ENCODE measurements around the gene CCDC85C. TPM values are rescaled to one million over a fixed set of nuclear protein-coding genes. Genes with fewer than 3 reads are reported as not detected.
A peak's percentile ranks its signal among the peaks of the same experiment; 100 is the strongest.

Gene CCDC85C
- total RNA-seq, 1 donor from 2014 or later, result 30.1 TPM

- peak; percentile 67 for DNase-seq (ENCODE audit: low spot score)
These were observed 1.4 kb upstream of the CCDC85C start for GRCh38 chr14:99605299-99605961.

DNA sequence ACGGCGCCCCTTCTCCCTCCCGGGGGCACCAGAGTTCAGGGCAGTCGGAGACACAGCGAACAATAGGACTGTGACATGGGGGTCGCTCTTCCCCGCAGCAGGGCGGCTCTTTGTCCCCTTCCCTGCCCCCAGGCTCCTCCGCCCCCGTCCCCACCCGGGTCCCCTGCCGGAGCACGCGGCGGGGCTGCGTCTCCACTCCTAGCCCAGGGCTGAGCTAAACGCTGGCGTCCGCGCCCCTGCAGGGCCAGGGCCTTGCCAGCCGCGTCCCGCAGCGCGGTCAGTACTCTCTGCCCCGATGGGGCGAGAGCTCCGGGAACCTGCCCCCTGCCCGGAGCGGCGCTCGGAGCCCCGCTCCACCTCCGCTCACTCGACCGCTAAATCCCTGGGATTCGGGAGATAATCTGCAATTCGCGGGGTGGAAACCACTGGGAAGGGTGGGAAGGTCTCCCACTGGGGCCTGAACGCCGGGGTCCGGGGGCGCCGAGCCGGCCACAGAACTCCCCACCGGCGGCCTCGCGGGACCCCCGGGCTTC lies 825 bp upstream of the CCDC85C start:
- no peak for DNase-seq (ENCODE audit: low spot score)

DNA sequence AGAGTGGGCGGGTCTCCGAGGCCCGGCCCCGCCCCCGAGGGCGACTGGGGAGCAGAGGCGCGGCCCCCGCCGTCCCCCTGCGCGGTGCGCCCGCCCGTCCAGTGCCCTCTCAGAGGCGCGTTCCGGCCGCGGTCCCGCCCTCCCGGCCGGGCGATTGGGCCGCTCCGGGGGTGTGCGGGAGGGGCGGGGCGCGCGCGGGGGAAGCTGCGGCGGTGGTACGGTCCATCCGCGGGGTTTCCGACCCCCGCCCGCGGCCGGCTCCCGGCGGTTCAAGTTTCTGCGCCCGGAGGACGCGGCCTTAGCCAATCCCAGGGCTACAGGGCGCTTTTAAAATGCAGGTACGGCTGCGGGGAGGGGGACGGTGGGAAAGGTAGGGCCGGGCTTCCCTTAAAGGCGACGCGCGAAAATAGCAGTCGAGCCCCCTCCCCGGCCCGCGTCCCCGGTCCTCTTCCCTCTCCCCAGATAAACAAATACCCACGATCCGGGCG lies 315 bp upstream of the CCDC85C start:
- peak; percentile 94 for DNase-seq (ENCODE audit: low spot score)

GRCh38 chr14:99602788-99603415 lies 1.1 kb downstream of the CCDC85C start:
- DNase-seq (ENCODE audit: low spot score), result no peak

DNA sequence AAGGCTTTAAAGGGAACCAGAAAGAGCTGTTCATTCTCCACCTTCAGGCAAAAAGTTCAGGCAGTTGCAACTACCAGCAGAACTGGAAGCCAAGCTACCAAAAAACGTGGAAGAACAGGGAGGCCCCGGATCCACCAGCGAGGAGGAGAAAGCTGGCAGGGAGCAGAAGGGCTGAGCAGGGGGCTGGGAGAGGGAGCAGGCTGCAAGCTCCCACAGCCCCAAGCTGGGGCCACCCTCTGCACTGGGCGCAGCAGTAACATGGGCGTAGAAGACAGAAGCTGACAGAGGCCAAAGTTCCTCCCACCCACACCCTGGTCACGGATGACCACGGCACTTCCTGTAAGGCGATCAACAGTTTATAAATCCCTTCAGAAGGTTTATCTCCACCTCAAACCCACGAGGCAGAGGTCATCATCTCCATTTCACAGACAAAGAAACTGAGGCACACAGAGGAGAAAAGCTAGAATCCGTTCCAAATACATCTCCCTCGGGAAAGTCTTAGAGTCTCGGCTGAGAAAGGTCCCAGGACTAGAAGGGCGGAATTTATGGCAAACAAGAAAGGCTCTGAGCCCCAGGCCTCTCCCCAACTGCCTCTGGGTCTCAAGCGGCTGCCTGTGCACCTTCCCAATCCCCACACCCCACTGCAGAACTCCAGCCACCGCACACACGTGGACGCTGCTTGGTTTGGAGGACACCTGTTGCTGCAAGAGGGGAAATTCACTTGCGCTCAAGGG lies 1.8 kb downstream of the CCDC85C start:
- DNase-seq (ENCODE audit: low spot score), result no peak

- no peak for DNase-seq (ENCODE audit: low spot score)
These were observed 2.6 kb downstream of the CCDC85C start for GRCh38 chr14:99601361-99601831.

GRCh38 chr14:99600232-99600888 lies 3.6 kb downstream of the CCDC85C start:
- DNase-seq (ENCODE audit: low spot score), result no peak

GRCh38 chr14:99599393-99599792 lies 4.6 kb downstream of the CCDC85C start:
- no peak for DNase-seq (ENCODE audit: low spot score)

DNA sequence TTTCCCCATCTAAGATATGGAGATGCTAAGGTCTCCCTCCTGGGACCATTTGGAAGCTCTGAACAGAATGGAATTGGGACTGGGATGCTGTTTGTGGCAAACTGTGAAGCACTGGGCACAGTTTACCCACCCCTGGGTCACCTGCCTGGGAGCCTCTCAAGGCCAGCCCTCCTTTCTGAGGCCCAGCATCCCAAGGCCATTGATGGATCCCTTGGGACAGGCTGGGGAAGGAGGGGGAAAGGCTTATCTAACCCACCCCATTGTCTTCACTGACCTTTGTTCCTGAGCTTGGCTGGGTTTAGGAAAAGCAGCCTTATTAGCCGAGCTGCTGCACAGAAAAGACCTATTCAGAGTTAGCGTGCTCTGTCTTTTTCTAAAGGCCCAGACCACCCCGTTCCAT lies 5.2 kb downstream of the CCDC85C start:
- no peak for DNase-seq (ENCODE audit: low spot score)

DNA sequence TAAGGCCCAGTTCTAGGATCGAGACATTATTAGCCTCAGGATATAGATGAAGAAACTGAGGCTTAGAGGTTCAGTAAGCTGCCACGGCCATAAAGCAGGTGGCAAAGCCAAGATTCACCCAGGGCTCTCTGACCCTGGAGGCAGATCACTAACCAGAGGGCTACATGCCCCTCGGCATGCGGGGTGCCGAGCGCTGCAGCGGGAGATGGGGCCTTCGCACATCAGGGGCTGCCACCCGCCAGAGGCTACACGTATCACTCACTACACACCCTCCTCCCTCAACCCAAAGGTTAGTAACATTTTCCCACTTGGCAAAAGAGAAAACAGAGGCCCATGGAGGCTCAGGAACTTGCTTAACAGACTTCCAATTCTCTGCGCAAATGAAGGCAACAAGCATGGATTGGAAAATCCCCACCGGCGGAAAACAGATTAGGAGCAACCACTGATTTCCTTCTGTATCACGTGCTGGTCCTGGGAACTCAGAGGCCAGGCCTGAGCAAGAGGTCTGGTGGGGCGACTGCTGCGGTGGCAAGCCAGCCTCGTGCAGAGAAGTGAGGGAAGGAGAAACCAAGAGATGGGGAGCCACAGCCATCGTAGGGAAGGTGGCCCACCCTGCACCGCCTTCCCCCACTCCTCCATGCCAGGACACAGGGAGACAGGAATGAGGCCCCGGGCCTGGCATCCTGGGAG lies 6.0 kb downstream of the CCDC85C start:
- DNase-seq (ENCODE audit: low spot score), result no peak

DNA sequence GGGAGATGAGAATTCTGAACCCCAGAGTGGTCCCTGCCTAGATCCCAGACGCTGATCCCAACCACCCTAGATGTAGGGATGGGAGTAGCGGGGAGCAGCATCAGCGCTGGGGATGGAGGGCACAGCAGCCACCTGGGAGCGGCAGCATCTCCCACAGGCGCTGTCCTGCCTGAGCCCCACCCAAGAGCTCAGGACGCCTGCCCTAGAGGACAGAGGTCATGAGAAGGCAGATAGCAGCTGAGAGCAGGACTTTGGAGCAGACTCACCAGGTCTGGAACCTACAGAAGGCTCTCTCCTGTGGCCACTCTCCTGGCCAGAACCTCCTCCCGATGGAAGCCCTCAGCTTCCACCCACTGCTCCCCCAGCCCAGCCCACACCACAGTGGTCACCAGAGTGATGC lies 7.2 kb downstream of the CCDC85C start:
- DNase-seq (ENCODE audit: low spot score), result no peak

DNA sequence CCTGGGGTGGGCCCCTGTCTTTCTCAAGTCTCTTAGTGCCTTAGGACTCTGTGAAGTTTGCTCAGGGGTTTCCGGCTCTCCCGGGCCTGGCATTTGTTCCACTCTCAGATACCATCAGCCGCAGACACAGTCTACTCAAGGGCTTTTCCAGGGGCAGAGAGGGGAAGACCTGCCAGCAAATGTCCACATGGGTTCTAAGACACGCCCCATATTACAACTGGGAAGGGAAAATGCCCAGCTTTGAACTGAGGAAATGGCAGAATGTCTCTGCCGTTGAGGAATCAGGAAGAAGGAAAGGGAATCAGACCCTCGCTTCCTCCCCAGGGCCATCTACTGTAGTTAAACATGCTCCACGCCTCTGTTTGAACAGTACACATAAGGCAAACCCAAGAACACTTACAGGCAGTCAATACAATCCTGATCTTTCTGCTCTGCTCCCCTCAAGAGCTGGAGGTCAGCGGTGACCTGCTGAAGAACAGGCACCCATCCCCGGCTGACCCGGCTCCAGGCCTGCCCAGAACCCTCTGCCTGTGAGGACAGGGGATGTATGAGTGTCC lies 7.9 kb downstream of the CCDC85C start:
- DNase-seq (ENCODE audit: low spot score), result peak; percentile 77

DNA sequence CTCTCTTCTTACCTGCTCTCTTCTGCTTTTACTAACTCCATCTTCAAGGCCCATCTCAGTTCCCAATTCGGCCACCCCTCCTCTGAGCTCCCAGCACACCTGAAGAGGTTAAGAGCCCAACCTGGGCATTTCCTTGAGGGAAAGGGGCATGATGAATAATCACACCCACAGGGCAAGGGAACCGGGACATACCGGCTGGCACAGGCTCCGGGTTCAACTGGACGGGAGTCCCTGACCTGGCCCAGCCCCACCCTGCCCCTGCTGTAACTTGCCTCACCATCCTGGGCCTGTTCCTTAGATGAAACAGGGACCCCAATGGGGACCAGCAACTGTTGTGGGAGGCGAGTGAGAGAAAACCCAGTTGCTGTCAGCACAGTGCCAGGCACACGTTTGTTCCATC lies 8.5 kb downstream of the CCDC85C start:
- no peak for DNase-seq (ENCODE audit: low spot score)

DNA sequence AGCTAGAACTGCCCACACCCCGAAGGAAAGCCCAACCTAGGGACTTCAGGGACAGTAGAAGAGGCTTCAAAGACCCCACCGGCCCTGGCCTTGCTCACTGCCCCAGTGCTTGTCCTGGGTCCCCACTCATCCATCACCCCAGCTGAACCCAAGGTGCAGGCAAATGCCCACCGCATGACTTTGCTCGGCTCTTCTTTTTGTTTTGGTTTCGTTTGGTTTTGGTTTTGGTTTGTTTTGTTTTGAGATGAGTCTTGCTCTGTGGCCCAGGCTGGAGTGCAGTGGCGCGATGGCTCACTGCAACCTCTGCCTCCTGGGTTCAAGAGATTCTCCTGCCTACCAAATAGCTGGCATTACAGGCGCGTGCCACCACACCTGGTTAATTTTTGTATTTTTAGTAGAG lies 9.0 kb downstream of the CCDC85C start:
- DNase-seq (ENCODE audit: low spot score), result no peak

GRCh38 chr14:99593971-99594841 lies 9.8 kb downstream of the CCDC85C start:
- no peak for DNase-seq (ENCODE audit: low spot score)

DNA sequence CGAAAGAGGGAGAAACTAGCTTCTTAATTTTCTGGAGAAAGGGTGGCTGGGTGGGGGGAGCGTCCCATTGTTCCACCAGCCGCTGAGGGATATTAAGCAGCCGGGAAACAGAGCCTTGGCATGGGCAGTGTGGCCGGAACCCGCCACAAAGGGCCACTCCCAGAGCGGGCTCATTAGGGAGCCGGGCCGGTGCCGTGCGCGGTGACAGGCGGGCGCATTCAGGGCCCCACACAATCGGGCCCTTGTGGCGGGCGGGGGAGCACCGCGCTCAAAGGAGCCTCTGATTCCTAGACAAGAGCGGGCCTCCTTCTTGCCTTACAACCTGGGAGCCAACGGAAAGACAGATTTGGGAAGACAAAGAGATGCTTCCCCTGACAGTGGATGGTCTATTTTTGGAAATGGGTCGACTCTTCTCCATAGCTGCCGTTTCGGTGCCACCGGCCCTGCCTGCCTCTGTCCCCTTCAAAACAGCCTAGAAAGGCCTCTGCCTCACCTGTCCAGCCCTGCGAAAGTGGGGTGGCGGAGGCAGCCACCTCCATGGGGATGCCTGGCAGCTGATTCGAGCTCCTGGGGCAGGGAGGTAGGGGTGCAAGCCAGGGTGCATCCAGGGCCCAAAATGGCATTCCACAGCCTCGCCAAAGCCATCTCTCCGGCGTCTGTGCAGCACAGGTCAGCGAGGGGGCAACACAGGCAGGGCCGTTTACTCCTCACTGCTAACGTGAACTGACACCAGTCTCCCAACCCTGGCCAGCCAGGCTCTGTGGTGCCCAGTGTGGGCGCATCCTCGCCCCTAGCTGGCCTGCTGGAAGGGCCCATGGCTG lies 10.9 kb downstream of the CCDC85C start:
- DNase-seq (ENCODE audit: low spot score), result no peak

GRCh38 chr14:99592394-99592793 lies 11.6 kb downstream of the CCDC85C start:
- DNase-seq (ENCODE audit: low spot score), result no peak

- DNase-seq (ENCODE audit: low spot score), result no peak
These were observed 13.1 kb downstream of the CCDC85C start for GRCh38 chr14:99590746-99591555.
